Suppressor macrophage (primary cell): ENCODE data around the gene SIT1.

Experiments used
- DNase-seq, 4 experiments: peaks; one replicate each; pipeline ENCODE4 v3.0.0-alpha.2; 2020 to 2022

SIT1 gene

GRCh38 chr9:35682520-35683315, 32.0 kb upstream of the SIT1 start:
- no peak for DNase-seq

- DNase-seq, result no peak
These were observed 31.3 kb upstream of the SIT1 start for GRCh38 chr9:35682051-35682450.

- DNase-seq, result no peak
These were observed 30.7 kb upstream of the SIT1 start for GRCh38 chr9:35681341-35682002.

GRCh38 chr9:35680331-35681105, 29.8 kb upstream of the SIT1 start:
- no peak for DNase-seq

- no peak for DNase-seq
These were observed 29.1 kb upstream of the SIT1 start for GRCh38 chr9:35679766-35680330.

- no peak for DNase-seq
These were observed 28.4 kb upstream of the SIT1 start for GRCh38 chr9:35679091-35679490.

GRCh38 chr9:35675732-35676392, 25.1 kb upstream of the SIT1 start:
- peak in 2 of 4 experiments; percentile 26 to 50 for DNase-seq

- DNase-seq, result no peak
These were observed 24.5 kb upstream of the SIT1 start for GRCh38 chr9:35675204-35675603.

GRCh38 chr9:35674025-35674361, 23.3 kb upstream of the SIT1 start:
- DNase-seq, result no peak

- DNase-seq, result no peak
These were observed 22.6 kb upstream of the SIT1 start, which contains the start of gene CA9 for GRCh38 chr9:35673132-35674024. Gene CA9, plus strand, starts transcription at chr9:35673928. Its CDS starts 32 bp downstream, at chr9:35673960.

- DNase-seq, result no peak
These were observed 18.8 kb upstream of the SIT1 start for GRCh38 chr9:35669331-35670145.

- DNase-seq, result no peak
These were observed 17.2 kb upstream of the SIT1 start for GRCh38 chr9:35667939-35668338.

- no peak for DNase-seq
These were observed 15.8 kb upstream of the SIT1 start for GRCh38 chr9:35666549-35666948.

- DNase-seq, result no peak
These were observed 15.3 kb upstream of the SIT1 start for GRCh38 chr9:35666045-35666444.

GRCh38 chr9:35665471-35665818, 14.7 kb upstream of the SIT1 start:
- no peak for DNase-seq

- peak; percentile 85 to 93 (median 88) for DNase-seq
These were observed 14.1 kb upstream of the SIT1 start, which contains the start of gene ARHGEF39 for GRCh38 chr9:35664531-35665470. Gene ARHGEF39, minus strand, starts transcription at chr9:35665195. Its CDS starts 26 bp downstream, at chr9:35665169.

GRCh38 chr9:35662437-35662836, 11.7 kb upstream of the SIT1 start:
- DNase-seq, result no peak

GRCh38 chr9:35661756-35662350, 11.1 kb upstream of the SIT1 start:
- no peak for DNase-seq

- DNase-seq, result no peak
These were observed 10.3 kb upstream of the SIT1 start for GRCh38 chr9:35660966-35661415.
